ENCODE results near the gene PIK3C2A.

Gene PIK3C2A

DNA sequence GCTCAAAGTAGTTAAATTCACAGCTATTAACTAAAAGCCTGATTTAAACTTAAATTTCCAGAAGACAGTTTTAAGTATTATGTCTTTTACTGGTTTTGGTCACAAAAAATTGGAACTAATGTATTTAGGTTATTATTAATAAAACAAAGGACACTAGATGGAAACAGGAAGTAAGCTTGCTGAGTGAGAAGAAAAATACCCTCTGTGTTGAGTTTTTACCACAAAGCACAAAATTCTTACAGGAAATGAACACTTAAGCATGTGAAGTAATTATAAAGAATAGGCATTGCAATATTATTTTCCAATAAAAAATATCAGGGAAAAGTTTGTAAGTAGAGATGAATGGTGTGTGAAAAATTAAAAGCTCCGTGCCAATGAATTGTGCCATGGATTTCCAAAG is 46.3 kb downstream of the PIK3C2A start:
- no peak for DNase-seq (ENCODE audit: low spot score)

DNA sequence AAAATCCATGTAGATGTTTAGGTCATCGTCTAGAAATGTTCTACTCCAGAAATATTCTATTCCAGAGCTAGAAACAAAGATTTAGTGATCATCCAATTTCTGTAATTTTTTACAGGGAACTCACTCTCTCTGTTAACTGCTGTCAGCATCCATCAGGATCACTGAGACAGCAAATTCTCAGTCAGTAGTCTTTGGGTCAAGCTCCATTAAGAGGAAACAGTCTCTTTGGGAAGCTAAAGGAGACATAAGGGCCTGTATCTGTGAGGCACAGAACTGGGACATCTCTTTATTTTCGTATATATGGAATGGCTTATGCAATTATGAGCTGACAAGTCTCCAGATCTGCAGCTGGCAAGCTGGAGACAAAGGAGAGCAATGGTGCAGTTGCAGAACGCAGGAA is 48.3 kb downstream of the PIK3C2A start:
- DNase-seq (ENCODE audit: low spot score) = no peak
